Suppressor macrophage treated with lipopolysaccharide for 1 hour (primary cell): ENCODE measurements around the gene DCN.

ENCODE experiments used
- DNase-seq, 3 donors: peaks; one replicate each; pipeline ENCODE4 v3.0.0-alpha.2; 2020 to 2022

DCN gene

DNA sequence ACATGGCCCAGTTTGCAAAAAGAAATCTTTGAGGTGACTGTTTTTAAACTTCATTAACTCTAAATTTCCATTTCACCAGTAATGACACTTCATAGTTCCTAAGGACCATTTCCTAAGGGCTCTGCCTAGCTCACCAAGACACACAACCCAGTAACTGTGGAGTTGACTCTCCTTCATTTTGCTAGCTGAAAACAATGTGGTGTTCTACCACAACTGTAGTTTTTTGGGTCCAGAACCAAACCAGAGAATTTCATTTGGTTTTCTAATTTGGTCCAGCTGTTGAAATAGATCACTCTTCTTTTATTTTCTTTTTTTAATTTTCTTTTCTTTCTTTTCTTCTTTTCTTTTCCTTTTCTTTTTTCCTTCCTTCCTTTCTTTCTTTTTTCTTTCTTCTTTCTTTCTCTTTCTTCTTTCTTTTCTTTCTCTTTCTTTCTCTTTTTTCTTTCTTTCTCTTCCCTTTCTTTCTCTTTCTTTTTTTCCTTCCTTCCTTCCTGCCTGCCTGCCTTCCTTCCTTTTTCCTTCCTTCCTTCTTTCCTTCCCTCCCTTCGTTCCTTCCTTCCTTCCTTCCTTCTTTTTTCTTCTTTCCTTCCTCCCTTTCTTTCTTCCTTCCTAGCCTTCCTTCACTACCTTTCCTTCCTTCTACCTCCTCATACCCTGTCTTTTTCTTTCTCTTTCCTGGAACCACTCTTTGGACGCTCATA is 52.8 kb downstream of the DCN start:
- no peak for DNase-seq

DNA sequence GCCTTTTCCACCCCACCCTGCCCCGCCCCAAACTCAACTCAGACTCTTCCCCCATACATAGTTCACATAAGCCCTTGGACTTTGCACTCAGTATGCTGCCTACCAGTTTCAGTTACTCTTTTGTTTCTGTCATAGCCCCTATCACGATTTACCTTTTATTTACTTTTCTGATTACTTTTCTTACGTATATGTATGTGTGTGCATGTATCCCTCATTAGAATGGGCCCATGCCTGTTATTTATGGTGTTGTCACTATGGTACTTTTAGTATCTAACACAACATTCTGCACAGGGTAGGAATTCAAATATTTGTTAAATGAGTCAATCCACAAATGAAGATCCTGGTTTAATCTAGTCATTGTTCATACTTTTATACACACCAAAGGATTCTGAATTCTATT is 54.9 kb downstream of the DCN start:
- DNase-seq: no peak

DNA sequence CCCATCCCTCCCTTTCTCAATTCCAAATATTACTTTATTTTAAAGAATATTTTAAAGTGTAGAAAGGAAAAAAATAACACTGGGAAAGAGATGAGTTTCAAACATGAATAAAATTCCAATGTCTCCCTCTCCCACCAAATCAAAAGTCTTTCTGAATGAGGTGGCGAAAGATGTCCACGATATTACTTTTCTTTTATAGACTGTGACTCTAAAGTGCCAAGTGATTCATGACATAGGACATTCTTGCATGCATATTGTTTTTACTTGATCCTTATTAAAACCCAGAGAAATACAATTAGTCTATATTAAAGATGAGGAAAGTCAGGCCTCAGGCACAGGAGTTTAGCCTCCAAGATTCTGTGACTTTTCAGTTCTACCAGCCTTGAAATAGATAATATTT is 55.3 kb downstream of the DCN start:
- no peak for DNase-seq

DNA sequence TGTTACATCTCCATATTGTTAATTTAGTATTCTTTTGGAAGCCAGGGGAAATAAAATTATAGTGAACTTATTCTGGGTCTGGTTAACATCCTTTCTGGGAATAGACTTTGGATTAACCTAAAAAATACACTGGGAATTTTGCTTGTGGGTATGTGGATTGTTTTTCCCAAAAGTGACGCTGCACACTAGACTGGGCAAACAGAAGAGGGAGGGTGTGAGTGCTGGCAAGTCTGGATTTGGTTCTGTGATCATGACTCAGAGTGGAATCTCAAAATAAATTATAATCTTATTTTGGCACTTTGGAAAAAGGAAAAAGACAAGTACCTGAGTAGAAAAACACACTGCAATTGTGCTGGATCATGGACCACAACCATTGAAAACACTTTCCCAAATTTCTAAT is 56.1 kb downstream of the DCN start:
- no peak for DNase-seq

DNA sequence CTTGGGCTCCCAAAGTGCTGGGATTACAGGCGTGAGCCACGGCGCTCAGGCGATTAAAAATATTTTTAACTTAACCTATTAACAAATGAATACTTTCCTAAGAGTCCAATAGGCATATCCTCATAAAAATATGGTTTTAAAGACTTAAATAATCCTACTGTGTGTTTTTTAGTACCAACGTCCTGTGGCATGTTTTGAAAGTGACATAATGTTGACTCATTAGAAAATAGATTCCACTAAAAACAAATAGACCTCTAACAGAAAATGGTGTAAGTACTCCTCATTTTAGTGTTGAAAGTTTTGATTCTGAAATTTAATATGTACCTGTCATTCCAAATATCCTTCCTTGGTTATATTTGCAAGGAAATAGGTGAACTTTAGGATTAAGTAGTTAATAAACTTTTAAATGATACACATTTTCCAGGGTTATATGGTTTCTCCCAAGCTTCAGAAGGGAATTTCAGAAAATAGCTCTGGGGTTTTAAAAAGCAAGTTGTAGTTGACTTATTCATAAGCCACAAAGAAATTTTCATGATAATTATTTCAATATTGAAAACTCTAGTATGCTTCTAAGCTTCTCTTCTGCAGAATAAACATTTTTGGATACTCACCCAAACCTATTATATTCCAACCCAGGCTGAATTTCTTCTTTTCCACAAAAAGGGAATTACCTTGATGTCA is 59.2 kb downstream of the DCN start:
- no peak for DNase-seq

DNA sequence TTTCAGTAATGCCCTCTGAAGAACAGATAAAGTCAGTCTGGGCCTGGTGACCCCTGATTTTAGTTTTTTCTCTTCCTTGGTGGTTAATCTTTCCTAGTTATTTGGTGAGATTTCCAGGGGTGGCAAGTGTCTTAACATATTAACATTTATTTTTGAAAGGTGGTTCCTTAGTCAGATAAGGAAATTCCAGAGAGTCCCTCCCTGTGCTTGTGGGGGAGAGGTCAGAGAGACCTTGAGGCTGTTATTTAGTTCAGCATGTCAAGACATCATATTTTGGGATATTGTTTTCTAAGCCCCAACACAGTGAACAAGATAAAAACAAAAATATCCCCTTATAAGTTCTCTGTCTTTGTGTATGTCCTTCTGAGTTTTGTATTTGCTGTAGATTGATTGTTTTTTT is 61.8 kb downstream of the DCN start:
- no peak for DNase-seq

DNA sequence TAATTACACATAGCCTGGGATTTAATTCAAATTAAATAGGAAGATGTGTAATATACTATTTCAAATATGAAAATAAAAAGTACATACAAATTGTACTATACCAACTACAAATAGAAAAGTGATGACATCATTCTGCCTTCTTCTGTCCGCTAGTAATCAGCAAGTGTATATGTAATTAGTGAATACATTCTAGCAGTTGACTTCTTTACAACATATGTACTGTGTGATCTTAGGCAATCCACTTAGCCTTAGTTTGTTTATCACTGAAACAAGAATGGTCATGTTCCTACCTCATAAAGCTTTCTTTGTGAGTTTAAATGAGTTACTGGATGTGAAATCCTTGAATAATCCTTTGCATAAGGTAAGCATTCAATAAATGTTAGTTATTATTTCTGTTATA is 63.5 kb downstream of the DCN start:
- DNase-seq: no peak

DNA sequence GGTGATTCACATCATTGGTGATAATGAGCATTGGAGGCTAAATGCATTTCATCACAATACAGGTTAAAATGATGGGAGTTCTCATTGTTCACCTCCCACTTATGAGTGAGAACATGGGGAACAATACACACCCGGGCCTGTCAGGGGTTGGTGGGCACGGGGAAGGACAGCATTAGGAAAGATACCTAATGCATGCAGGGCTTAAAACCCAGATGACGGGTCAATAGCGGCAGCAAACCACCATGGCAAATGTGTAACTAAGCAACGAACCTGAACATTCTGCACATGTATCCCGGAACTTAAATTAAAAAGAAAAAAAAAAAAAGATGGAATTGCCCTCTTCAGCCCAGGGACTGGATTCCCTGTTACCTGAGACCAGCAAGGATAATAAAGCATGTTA is 69.0 kb downstream of the DCN start:
- DNase-seq: no peak

DNA sequence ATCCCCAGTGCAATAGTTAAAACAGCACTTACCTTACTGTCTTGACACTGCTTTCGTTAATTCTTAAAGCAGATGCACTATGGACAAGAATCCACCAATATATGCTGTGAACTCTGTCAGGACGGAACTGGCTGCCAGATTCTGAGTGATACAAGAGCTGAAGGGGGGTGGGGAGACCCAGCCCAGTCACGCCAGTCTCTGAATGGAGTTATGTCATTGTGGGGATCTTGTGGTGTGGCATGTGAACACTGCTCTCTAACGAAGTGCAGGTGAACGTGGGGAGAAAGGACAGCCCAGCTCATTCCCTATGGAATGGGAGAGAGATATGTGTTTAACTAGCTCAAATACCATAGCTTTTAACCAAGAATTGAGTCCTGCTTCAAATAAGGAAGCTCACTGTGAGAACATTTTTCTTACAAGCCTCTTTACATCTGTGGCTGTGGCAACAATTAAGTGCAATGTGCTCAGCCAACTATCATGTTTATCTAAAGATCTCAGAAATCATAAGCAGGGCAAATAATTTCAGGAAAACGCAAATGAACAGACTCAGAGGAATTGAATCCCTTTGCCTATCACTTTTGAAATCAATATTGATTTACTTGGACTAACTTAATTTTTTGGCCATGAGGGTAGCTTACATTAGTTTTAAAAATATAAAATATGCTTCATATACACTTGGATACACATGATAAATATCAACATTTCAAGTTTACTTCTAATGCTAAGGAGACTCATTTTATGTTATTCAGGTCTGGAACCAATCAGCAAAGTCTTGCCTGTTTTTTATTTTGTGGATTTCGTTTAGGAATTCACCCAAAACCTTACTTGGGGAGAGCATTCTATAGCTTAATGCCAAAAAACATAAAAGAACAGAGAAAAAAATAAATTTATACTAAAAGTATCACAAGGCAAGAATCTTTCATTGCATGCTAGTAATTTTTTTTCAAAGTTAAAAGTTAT is 71.0 kb downstream of the DCN start, which contains the start of gene LUM:
Gene LUM (minus strand): TSS at position 129 of the 960 bp plus-strand sequence. CDS start 2,515 bp downstream, outside the sequence.
- no peak for DNase-seq

DNA sequence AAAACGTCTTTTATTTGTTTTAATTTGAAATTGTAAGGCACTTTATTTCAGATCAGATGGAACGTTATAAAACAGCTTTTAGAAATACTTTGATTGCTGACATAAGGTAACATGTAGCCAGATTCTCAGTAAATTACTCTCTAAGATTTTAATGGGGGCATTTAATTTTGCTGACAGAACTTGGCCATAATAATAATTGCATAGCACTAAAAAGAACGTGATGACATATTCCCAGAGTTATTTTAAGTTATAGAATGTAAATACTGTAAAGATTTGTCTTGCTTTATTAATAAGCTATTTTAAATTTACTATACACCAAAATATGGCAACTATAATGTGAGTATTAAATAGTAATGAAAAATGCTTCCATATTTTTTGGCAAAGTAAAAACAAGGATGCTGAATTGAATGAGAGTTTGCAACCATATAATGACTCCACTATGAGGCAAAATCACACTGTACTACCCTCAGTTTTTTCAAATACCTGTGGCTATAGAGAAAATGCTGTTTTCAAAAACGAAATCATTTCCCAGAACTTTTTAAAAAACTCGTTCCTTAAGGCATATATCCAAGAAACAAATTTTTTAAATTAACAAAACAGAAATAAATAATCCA is 72.2 kb downstream of the DCN start:
- DNase-seq: no peak

DNA sequence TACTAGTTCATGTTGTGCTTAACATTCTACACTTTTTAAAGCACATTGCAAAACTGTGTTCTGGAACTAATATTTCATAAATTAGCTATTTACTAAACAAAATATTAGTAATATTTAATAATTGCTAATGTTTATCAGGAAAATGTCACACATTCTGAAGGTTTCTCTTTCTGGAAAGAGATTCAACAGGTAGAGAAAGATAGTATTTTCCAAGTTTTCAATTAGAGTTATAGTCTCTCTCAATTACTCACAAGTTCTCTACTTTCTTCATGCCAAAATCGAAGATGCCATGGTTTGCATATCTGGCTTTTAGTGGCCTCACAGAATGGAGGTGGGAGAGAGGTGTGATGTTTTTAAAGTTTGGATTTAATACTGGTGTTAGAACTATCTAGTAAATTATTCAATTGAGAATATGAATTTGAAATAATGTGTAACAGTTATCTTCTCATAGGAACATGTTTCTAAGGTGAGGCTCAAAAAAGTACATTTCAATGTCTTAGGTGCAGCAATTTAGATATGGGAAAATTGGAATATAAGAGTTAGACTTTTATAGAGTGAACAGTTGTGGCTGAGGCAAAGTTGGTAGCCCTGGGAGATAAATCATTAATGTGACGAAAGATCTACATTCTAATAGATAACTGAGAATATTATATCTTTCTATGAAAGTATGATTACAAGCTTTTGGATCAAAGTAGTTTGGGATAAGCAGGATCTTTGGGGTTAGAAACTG is 72.9 kb downstream of the DCN start:
- no peak for DNase-seq

DNA sequence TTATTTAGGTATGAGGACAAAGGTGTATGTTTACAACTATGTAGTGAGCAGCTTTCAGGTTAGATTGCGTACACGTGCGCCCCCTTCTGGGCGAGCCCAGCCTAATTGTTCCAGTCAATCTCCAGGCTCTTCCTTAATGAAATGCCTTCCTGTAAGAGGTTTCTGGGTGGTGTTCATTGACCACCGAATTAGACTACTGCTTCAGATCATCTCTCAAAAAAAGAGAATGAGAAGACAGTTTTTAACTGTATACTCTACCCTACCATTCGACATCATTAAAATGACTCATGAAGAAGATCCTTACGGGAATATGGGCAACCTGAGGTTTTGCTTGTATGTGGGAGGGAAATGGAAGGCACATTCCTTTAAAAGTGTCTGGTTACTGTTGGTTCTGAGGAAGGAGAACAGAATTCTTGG is 73.5 kb downstream of the DCN start:
- peak; percentile 59 to 78 (median 63) for DNase-seq

DNA sequence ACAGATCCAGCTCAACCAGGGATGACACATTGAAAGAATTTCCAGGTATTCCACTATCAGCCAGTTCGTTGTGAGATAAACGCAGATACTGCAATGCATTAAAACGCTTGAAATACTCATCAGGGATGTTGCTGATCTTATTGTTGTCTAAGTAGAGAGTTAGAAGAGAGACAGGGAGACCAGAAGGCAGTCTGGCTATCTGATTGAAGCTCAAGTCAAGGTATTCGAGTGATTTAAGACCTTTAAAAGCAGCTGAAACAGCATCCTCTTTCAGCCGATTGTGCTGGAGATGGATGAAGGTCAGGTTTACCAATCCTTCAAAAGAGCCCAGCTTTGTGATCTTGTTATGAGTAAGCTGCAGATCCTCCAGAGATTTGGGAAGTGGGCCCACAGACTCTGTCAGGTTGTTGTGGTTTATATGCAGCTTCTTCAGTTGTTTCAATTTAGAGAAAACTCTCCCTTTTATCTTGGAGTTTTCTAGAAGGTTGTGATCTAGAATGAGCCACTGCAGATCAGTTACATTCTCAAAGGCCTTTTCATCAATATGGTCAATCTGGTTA is 74.3 kb downstream of the DCN start:
- no peak for DNase-seq

DNA sequence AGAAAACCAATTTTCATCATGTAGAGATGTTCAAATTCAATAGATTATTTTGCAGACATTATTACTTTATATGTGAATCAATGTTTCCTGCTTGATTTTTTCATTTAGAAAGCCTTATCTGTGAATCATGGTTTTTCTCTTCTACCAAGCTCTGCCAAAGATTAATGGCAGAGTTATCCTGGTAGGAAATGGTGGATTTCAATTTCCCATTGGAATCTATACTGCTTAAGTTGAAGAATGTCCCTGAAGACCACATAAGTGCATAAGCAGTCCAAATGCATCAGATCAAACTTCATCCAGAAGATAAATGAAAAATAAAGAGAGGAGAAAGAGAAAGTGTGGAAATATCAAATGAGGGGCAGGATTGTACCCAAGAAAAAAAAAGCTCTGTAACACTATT is 76.3 kb downstream of the DCN start:
- DNase-seq: no peak

DNA sequence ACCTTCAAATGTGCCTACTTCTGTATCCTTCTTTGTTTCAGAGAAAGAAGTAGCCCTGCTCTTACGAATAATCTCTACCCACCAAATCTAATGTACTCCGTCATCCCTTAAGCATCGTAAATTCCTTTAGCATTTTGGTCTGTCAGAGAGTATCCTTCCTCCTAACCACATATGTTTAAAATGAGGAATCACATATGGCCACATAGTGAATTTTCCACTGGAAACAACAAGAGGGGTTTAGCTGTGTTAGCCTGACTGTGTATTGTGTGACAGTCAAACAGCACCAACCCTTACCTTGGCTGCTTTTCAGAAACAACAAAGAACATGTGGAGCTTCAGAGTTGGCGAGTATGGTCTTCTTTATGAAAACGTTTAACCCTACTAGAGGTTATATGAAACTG is 76.8 kb downstream of the DCN start:
- DNase-seq: no peak

DNA sequence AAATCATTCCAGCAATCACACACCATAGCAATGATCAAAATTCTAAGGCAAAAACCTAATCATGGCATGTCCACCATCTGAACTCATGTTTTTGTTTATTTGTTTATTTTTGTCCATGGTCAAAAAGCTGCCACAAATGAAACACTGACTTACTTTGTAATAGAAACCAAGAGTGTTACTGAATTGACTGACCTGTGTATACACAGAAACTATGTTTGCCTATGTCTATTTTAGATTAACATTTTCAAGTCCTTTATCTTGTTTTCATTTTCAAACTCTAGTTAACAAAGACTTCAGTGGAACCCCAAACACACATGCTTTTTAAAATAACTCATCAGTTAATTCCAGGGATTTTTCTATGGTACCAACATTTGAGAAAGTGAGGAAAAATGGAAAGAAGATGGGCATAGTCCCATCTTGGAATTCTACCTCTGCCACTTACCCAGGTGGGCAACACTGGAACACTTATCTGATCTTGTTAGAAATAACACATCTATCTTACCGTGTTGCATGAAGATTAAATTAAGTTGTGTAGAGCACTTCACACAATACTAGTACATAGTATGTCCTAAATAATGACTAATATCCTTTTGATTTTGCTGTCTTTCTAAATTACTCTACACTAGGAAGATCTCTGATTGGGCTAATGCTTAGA is 77.7 kb downstream of the DCN start:
- DNase-seq: no peak

DNA sequence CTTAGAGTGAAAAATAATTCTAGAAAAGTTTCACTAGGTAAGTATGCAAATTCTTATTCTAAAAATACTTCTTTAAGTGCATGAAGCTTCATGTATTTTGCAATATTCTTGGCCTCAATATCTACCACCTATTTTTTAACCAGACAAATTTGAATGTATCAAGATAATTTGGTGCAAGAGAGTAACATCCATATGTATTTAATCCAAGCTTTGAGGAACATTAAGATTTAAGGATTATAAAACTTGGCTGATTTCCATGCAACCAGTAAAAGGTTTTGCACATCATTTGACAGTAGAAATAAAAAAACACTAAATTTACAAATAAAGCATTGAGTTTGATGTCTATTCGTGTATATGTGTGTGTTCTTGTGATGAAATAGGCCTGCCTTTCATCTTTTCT is 79.0 kb downstream of the DCN start:
- DNase-seq: no peak

DNA sequence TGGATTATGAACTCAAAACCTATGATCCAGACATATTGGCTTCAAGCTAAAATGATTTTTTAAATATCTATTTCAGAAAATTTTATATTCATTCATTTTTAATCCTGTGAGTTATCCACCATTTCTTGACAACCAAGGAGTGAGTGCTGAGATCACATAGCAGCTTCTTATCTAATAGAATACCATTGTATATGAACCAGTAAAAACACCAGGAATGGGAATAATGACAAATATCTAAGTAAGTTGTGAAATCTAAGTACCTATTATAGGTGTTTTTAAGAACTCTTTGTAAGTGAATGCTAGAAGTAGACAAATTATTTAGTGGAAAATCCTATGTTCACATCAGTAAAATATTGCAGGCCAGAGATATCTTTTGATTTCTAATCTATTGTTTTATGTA is 79.5 kb downstream of the DCN start:
- DNase-seq: no peak

DNA sequence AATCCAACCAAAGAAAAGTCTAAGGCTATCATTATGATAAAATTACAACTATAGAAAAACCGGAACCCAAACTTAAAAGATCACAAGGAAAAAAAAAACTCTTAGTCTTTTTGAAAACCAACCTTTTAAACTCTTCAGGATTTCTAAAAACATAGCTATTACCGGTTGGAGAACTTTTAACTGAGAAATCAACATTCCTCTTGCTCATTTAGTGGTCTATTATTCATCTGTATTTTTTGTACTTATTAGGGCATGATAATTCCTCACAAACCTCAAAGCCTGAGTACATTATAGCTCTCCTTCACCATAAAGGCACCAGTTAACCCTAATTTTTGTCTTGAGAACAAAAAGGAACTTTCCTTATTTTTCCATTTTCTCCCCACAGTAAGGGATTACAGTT is 81.7 kb downstream of the DCN start:
- DNase-seq: no peak

DNA sequence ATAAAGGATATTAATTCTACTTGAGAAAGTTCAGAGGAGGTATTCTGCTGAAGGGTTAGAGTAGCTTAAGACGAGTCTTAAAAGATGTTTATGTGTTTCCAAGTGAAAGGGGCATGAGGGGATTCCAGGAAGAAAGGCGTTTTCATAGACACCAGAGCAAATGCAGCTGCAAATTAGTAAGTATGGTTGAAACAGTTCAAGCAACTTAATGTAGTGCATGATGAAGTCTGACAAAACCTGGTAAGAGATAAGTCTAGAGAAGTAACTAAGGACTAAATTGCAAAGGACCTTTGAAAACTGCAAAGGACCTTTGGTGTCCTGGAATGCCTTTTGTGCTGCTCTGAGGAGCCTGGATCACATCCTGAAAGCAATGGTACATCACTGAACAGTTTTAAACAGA is 82.8 kb downstream of the DCN start:
- no peak for DNase-seq

DNA sequence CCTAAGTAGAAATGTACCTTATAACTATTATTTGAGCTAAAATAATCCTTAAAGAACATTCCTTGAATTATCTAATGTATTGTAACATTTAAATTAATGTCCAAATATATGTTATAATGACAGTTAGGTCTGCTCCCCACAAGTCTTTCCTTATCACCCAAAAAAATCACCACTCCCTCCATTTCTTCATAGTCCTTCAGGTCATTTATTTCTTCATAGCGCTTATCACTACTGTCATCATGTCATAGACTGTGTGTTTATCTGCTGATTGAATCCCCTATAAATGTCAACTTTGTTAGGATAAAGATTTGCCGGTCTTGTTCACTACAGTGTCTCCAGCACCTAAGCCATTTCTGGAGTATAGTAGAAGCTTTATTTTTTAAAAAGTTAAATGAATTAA is 83.3 kb downstream of the DCN start:
- DNase-seq: no peak

DNA sequence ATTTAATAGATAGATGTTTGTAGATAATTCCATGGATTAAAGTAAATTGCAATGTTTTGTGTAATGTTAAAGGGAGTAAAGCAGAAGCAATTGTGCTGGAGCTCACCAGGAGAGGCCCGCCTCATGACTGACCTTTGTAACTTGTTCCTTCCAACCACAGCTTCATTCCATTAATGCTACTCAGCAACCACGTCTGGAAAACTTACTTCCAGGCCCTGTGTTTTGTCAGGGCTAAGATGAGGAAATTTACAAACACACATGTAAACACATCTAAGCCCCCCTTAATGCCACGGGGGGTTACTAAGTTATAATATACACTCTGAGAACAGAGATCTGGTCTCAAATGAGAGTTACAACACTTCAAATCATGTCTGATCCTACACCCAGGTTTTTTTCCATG is 83.7 kb downstream of the DCN start:
- DNase-seq: no peak
